Right renal cortex interstitium (tissue), 3 donors: Measurements from ENCODE around the gene TRMT44. TPM values are rescaled to one million over a fixed set of nuclear protein-coding genes. Genes with fewer than 3 reads are reported as not detected.
"Not testable (repeated sequence)": the region's sequence is repeated elsewhere in the genome, so short reads cannot be mapped to it uniquely, and the experiment has no call there.

Experiments used
- DNase-seq, 3 donors: peaks; one replicate each; pipeline ENCODE4 v3.0.0-alpha.2; 2013; ENCODE audit warnings: low read depth in 3 of 3, low spot score in 2 of 3
- polyA plus RNA-seq, 3 donors: library from polyadenylated mRNA; unstranded; fragments of 120-200 nt; gene quantifications; one replicate each; pipeline ENCODE4 v1.2.1, GENCODE V29; 2013; ENCODE audit not compliant: insufficient read length in 3 of 3

The TRMT44 gene
- polyA plus RNA-seq, 3 donors = 14.0 to 15.5 (median 14.5) TPM

DNA sequence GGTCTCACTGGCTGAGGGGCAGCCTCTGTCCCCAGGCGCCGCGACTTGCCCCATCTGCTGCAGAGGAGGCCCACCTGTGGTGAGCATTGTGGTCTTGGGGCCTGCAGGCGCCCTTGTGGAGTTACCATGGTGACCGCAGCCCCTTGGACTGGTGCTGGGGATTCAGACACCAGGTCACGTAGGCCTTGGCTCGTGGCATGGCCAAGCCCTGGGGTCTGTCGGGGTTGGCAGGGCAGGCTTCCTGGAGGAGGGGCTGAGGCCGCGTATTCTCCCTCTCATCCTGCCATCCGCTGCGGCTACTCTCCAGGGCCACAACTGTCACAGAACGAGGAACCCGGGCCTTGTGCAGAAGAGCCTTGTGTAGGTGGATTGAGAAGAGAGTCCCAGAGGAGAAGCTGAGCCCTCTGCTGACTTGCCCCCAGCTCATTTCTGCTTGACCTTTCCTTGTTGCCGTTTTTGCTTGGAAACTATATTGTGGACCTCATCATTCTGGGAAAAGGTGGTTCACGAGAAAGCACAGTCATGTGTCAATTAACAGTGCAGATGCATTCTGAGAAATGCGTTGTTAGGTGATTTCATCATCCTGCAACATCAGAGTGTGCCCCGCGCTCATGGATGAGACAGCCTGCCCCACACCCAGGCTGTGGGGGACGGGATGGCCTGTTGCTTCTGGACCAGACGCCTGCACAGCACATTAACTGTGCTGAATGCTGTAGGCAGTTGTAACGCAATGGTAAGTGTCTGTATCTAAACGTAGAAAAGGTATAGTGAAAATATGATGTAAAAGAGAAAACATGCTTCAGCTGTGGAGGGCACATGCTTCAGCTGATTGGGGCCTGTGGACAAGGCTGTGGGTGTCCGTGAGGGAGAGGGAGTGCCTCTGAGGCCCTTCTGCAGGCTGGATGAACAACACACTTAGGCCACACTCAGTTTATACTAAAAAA lies 38.5 kb downstream of the TRMT44 start:
- no peak for DNase-seq

DNA sequence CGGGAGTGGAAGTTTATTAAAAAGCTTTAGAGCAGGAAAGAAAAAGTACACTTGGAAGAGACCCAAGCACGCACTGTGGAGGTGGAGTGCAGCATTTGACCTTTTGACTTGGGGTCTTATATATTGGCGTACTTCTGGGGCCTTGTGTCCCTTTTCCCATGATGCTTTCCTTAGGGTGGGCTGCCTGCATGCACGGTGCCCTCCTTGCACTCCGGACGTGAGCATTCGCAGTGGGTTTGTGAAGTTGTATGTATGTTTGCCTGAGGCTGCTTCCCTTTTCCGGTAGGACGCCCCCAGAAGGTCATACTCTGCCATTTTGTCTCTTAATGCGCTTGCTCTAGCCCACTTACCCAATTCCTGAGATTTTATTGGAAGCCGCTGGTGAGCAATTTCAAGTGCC lies 39.6 kb downstream of the TRMT44 start:
- DNase-seq = no peak

GRCh38 chr4:8486643-8487042 lies 46.1 kb downstream of the TRMT44 start:
- not testable (repeated sequence) for DNase-seq

GRCh38 chr4:8488791-8489369 lies 48.3 kb downstream of the TRMT44 start:
- no peak for DNase-seq

DNA sequence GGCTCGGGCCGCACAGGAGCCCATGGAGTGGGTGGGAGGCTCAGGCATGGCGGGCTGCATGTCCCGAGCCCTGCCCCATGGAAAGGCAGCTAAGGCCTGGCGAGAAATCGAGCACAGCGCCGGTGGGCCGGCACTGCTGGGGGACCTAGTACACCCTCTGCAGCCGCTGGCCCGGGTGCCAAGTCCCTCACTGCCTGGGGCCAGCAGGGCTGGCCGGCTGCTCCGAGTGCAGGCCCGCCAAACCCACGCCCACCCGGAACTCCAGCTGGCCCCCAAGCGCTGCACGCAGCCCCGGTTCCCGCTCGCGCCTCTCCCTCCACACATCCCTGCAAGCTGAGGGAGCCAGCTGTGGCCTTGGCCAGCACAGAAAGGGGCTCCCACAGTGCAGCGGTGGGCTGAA lies 50.9 kb downstream of the TRMT44 start:
- DNase-seq = not testable (repeated sequence)

GRCh38 chr4:8492174-8492573 lies 51.6 kb downstream of the TRMT44 start:
- DNase-seq = no peak

DNA sequence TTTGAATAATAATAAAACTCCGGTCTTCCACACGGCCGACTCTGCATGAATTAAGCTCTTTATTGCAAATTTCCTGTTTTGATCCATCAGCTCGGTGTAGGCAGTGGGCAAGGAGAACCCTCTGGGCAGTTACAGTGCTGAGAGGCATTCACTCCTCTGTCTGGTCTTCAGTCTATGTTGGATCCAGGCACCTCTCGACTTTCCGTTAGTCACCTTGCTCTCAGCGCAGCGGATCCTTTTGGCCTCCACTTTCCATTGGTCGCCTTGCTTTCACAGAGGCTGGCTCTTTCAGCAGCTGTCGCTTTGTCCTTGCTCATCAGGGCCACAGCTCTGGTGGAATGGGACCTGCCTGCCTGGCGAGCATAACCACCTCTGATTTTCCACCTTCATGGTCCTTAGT lies 52.9 kb downstream of the TRMT44 start:
- no peak for DNase-seq

- no peak for DNase-seq
Measured at GRCh38 chr4:8494218-8494617, 53.6 kb downstream of the TRMT44 start.

DNA sequence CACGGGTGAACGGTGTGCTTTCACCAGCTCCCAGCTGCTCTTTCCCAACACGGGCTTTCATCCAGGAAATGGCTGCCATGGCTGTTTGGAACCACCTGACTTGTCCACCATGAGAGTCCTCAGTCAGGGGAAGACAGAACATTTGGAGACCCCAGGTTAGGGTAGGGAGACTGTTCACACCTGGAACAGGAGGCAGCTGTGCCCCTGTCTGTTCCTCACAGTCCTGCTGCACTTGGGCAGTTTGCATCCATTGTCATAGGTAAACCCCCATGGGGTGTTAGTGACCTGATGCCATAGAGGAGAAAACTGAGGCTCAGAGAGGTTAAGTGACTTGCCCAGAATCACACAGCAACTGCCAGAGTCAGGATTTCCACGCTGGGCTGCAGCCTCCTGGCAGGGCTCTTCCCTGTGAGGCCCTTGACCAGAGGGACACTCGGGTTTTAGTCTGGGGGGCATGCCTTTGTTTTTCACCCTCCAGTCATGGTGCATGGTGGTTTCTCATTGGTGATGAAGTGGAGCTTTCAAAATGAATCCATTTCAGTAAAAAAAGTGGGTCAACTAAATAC lies 54.5 kb downstream of the TRMT44 start:
- DNase-seq = no peak

- DNase-seq = no peak
Measured at GRCh38 chr4:8495803-8496202, 55.2 kb downstream of the TRMT44 start.

- DNase-seq = no peak
Measured at GRCh38 chr4:8497762-8498161, 57.2 kb downstream of the TRMT44 start.

- DNase-seq = no peak
Measured at GRCh38 chr4:8500966-8501365, 60.4 kb downstream of the TRMT44 start.

GRCh38 chr4:8501781-8502180 lies 61.2 kb downstream of the TRMT44 start:
- no peak for DNase-seq

DNA sequence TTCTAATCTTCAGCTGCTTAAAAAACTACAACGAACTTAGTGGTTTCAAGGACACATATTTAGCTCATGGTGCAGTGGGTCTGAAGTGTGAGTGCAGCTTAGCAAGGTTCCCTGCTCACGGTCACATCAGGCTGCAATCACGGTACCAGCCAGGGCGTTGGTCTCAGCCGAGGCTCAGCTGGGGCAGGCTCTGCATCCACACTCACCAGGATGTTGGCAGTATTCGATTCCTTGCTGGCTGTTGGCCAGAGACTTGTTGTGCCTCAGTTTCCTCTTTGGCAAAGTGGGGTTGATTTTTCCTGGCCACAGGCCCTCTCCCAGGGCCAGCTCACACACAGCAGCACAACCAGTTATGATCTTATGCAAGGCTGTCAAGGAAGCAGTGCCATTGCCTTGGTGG lies 61.8 kb downstream of the TRMT44 start:
- DNase-seq = no peak

DNA sequence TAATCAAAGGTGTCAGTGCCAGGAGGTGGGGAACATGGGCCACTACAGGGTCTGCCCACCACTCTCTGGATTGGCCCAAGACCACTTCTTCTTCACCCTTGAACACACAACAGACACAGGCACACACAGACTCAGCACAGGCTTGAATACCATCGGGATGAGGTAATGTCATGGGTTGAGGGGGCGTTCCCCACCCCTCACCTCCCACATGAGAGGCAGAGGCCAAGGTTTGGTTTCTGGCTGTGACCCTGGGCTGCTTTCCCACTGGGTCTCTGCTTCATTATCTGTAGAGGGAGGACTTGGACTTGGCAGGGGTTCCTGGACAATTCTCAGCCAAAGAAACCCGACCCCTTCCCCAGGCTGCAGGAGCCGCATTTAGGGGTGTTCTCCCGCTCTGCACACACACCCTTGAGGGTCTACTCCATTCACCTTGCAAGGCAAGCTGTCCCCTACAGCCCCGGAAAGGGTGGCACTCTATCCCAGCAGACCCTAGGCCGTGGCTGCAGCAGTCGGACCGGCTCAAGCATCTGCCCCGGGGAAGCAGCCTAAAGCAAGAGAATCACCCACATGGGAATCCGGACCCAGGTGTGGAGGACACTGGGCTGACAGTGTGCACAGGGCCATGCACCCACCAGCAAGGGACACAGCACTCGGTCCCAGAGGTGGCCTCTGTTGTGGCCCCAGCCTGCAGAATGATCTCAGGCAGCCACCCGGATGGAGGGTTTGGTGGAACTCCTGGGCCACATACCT lies 62.4 kb downstream of the TRMT44 start:
- peak in 1 of 3 donors; percentile 19 for DNase-seq

DNA sequence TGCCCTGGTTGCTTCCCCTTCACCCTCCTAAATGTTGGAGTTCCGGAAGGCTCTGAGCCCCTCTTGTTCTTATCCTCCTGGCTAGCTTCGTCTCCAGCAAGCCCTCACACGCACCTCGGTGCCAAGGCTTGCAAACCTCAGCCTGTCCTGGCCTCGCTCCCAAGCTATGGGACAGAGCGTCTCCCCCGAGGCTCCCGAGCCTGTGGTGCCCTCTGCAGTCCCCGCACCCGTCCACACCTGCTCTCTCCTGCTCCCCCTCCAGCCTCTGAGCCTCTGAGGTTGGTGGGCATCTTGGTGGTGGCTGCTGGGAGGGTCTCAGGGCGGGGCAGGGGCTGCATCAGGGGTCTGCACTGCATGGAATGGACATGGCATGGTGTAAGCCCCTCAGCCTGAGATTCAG lies 63.2 kb downstream of the TRMT44 start:
- no peak for DNase-seq

GRCh38 chr4:8504279-8505007 lies 63.9 kb downstream of the TRMT44 start:
- no peak for DNase-seq

DNA sequence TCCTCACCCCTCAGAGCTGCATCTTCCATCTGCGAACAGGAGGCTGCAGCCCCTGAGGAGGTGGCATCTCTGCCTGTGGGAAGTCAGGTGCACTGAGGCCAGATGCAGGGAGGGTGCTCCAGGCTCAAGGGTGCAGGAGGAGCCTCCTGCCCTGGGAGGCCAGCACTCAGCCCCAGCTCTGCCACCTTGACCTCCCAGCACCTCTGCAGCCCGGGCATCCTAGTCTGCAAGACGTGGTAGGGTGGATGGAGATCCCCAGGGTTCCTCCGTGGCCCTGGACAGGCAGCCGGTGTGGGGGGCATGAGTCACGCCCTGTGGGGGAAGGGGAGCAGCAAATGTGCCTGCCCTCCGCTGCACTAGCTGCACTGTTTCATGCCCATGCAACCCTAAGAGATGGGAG lies 64.7 kb downstream of the TRMT44 start:
- no peak for DNase-seq

DNA sequence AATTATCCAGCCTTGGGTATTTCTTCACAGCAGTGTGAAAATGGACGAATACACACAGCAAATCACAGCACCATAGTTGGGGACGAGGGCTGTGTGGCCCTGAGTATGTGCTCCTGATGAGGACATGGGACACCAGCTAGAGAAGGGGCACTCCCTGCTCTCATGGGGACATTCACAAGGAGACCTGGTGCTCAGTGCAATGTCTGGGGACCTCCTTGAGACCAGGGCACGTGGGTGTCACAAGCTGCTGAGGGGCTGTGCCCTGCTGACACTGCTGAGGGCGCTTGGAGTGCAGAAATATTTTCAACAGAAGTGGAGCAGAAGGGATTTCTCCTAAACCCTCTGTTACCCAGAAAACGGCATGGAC lies 65.4 kb downstream of the TRMT44 start:
- DNase-seq = no peak

DNA sequence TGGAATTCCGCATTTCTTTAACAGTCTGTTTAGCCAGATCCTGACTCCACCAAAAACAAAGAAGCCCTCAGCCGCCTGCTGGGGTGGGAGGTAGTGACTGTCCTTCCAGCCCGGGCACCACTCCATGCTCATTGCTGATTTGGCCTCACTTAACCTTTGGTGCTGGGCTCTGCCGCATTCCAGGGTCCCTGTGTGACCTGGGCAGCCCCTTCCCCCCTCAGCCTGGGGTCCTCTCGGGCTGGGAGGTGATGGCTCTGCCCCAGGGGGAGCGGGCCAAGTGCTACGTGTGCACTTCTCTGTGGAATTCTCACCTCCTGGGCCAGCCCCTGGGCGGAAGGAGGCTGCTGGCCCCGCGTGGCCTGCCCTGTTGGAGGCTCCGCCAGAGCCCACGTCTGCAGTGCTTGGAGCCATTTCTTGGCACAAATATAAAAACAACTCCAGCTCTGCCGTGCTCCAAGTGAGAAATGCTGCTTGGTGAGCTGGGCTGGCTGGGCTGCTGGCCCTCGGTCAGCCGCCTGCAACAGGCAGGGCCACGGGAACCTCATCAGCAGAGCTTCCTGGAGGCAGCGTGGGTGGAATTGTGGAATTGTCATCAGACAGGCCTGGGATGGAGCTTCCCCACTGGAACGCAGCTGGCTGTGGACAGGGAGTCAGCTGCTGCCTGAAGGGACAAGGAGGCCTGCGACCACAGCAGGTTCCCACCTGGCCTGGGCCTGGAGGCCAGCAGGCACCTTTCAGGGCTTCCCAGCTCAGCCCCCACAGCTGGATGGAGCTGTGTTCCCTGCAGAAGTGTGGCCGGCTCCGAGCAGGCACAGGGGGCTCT lies 66.0 kb downstream of the TRMT44 start:
- DNase-seq = no peak
